Ishikawa (cell line): ENCODE results near the gene ZNF618.

Source experiments
- CEBPB ChIP-seq: IDR thresholded peaks from 2 replicates; pipeline ENCODE4 v1.6.1; 2012
- CREB1 ChIP-seq: IDR thresholded peaks from 2 replicates; pipeline ENCODE4 v1.6.1; 2012; ENCODE audit warnings: low read depth
- EGR1 ChIP-seq: IDR thresholded peaks from 2 replicates; pipeline ENCODE4 v1.6.1; 2012
- EP300 ChIP-seq: IDR thresholded peaks from 2 replicates; pipeline ENCODE4 v1.6.1; 2012; ENCODE audit warnings: borderline replicate concordance
- FOXM1 ChIP-seq: IDR thresholded peaks from 2 replicates; pipeline ENCODE4 v1.6.1; 2012; ENCODE audit warnings: low read depth, borderline replicate concordance
- NFIC ChIP-seq: IDR thresholded peaks from 2 replicates; pipeline ENCODE4 v1.6.1; 2012
- RAD21 ChIP-seq: IDR thresholded peaks from 2 replicates; pipeline ENCODE4 v1.6.1; 2012; ENCODE audit warnings: low read depth
- TAF1 ChIP-seq: IDR thresholded peaks from 2 replicates; pipeline ENCODE4 v1.6.1; 2012; ENCODE audit warnings: low read depth, mild to moderate bottlenecking
- TCF12 ChIP-seq: IDR thresholded peaks from 2 replicates; pipeline ENCODE4 v1.6.1; 2012; ENCODE audit warnings: low read depth
- TEAD4 ChIP-seq: IDR thresholded peaks from 2 replicates; pipeline ENCODE4 v1.6.1; 2012
- YY1 ChIP-seq: IDR thresholded peaks from 2 replicates; pipeline ENCODE4 v1.6.1; 2012; ENCODE audit warnings: low read depth
- ZBTB7A ChIP-seq: IDR thresholded peaks from 2 replicates; pipeline ENCODE4 v1.6.1; 2012; ENCODE audit warnings: low read depth
- TF ChIP-seq, protein P1 (sequence below): IDR thresholded peaks from 2 replicates; pipeline ENCODE4 v1.6.1; 2012
- TF ChIP-seq, protein P2 (sequence below): IDR thresholded peaks from 2 replicates; pipeline ENCODE4 v1.6.1; 2012; ENCODE audit warnings: low read depth, mild to moderate bottlenecking
- TF ChIP-seq, protein P3 (sequence below): IDR thresholded peaks from 2 replicates; pipeline ENCODE4 v1.6.1; 2012

The ZNF618 gene

DNA sequence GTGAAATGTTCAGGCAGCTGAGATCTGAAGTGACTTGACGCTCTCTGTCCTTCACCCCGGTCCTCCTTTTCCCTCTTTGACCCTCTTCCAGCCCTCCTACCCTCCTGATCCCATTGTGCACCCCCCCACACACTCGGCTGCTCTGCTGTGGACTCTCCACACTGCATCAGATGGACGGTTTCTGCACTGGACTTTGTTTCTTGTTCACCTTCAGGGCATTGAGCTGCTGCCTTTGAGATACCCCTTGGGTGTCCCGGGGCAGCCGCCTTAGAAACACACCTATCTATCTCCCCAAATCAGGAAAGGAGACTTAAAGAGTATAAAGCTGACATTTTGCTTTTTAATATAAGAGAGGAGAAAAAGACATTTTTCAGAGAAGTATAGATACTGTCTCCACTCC lies 174.5 kb downstream of the ZNF618 start:
- no peak for TF ChIP-seq CEBPB
- TF ChIP-seq RAD21: no peak
- TF ChIP-seq YY1: no peak
- no peak for TF ChIP-seq EP300

DNA sequence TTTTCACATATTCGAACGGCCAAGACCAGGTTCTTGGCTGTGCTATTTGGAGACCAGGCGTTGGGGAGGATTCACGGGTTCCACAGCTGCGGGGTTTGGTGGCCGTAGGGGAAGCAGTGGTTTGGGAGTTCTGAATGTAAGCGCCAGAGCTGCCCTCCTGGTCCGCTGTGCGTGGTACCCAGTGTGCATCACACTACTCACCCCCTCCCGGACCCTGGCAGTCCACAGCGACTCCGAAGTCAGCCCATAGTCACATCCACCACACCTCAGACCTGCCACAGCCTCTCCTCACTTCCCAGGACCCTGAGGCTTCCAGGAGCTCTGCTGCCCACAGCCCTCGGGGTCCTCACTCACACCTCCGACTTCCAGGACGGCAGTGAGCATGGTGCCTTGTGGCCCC lies 175.2 kb downstream of the ZNF618 start:
- TF ChIP-seq EGR1 (no peak), EP300 (no peak), TCF12 (no peak), YY1 (no peak), ZBTB7A (no peak), NFIC (no peak), CEBPB (no peak), CREB1 (no peak), FOXM1 (no peak), TAF1 (no peak), TEAD4 (no peak), RAD21 (no peak)
- TF ChIP-seq, protein P1, sequence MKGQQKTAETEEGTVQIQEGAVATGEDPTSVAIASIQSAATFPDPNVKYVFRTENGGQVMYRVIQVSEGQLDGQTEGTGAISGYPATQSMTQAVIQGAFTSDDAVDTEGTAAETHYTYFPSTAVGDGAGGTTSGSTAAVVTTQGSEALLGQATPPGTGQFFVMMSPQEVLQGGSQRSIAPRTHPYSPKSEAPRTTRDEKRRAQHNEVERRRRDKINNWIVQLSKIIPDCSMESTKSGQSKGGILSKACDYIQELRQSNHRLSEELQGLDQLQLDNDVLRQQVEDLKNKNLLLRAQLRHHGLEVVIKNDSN: no peak
- TF ChIP-seq, protein P2, sequence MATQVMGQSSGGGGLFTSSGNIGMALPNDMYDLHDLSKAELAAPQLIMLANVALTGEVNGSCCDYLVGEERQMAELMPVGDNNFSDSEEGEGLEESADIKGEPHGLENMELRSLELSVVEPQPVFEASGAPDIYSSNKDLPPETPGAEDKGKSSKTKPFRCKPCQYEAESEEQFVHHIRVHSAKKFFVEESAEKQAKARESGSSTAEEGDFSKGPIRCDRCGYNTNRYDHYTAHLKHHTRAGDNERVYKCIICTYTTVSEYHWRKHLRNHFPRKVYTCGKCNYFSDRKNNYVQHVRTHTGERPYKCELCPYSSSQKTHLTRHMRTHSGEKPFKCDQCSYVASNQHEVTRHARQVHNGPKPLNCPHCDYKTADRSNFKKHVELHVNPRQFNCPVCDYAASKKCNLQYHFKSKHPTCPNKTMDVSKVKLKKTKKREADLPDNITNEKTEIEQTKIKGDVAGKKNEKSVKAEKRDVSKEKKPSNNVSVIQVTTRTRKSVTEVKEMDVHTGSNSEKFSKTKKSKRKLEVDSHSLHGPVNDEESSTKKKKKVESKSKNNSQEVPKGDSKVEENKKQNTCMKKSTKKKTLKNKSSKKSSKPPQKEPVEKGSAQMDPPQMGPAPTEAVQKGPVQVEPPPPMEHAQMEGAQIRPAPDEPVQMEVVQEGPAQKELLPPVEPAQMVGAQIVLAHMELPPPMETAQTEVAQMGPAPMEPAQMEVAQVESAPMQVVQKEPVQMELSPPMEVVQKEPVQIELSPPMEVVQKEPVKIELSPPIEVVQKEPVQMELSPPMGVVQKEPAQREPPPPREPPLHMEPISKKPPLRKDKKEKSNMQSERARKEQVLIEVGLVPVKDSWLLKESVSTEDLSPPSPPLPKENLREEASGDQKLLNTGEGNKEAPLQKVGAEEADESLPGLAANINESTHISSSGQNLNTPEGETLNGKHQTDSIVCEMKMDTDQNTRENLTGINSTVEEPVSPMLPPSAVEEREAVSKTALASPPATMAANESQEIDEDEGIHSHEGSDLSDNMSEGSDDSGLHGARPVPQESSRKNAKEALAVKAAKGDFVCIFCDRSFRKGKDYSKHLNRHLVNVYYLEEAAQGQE: no peak
- TF ChIP-seq, protein P3, sequence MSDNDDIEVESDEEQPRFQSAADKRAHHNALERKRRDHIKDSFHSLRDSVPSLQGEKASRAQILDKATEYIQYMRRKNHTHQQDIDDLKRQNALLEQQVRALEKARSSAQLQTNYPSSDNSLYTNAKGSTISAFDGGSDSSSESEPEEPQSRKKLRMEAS: no peak

DNA sequence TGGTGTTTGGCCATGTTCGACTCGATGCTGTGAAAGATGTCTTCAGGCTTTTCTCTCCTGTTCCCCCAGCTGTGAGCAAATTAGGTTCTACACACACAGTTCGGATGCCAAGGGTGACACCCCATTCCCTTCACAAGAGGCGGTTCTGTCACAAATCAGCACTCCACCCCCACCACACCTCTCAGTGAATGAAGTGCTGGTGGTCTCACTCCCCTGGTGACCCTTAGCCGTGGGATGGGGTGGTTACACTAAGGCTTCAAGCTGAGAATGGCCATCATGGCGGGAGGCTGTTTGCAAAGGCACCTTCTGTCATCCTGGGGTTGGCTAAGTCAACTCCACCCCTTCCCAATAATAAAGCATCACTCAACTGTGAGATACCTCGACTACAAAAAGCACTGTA lies 175.6 kb downstream of the ZNF618 start:
- TF ChIP-seq EP300 (no peak), EGR1 (no peak), FOXM1 (no peak), RAD21 (no peak), TCF12 (no peak), NFIC (no peak)

DNA sequence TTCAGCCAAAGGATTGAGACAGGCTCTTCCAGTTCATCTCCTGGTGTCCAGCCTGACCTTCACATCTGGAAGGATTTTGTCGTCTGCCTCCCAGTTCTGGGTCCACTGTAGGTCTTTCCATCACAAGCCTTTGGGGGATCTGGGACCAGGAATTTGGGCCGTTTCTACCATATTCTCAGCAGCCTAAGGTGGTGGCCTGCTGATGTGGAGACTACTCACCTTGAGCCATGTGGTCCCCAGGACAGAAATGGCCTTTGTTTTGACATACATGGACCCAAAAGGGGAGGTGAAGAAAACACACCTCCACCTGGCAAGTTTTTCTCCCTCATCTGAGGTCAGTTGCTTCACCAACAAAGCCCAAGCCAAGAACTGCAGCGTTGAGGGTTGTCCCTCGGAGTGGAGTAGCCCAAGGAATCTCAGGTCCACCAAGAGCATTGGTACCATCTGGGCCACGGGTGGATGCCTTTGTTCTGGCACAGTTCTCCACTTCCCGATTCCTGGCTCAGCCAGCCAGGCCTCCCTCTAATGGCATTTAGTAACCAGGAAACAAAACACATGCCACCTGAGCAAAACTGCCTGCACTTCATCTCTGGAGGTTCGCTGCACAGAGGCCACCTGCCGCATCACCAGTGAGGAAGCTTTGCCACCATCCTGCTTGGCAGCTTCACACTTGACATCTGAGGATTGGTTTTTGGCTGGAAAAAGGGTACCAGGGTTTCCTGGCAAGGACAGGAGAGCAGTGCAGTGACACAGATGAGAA lies 177.3 kb downstream of the ZNF618 start:
- TF ChIP-seq CREB1 (no peak), TAF1 (no peak), TEAD4 (no peak), TCF12 (no peak), EP300 (no peak), ZBTB7A (no peak), CEBPB (no peak), EGR1 (no peak), NFIC (no peak), RAD21 (no peak), FOXM1 (no peak), YY1 (no peak)
- TF ChIP-seq, protein P1: no peak
- TF ChIP-seq, protein P2: no peak
- TF ChIP-seq, protein P3: no peak

DNA sequence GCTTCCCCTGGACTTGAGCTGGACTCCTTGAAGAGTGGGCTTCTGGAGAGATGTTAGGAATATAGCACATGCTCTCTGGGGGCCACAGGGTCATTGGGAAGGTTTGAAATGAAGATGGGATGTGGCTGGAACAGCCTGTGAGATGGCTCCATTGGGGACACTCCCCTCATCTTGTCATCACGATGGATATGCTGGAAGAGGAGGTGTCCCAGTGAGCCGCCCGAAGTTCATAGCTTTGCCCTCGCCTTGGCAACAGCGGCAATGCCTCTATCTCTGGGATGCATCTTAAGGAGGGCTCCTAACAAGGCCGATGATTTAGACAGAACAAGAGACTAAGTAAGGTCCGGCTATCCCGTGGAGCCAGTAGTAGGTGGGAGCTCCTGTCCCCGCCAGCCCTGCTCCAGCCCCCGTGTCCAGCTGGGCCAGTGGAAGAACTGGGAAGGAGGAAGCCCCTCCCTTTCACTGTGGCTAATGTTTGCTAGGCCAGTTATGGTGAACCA lies 178.1 kb downstream of the ZNF618 start:
- TF ChIP-seq, protein P3: no peak
- TF ChIP-seq, protein P2: no peak
- TF ChIP-seq ZBTB7A (no peak), CEBPB (no peak), YY1 (no peak), EP300 (no peak), TEAD4 (no peak), RAD21 (no peak), TCF12 (no peak), FOXM1 (no peak), CREB1 (no peak)
- TF ChIP-seq, protein P1: no peak
